ENCODE results near the gene PTH1R.

The PTH1R gene

GRCh38 chr3:46893146-46893748, 15.7 kb downstream of the PTH1R start:
- no peak for DNase-seq (ENCODE audit: low read depth in 2 of 2)
- no peak for TF ChIP-seq CTCF (IDR thresholded peaks at IDR 0.05; ENCODE audit: low read depth, low read length)
- H3K4me3 ChIP-seq (replicated peaks in 1 of 2; ENCODE audit: low read depth in 2 of 2, low read length in 2 of 2) = no peak overlapping the region

- no peak for DNase-seq (ENCODE audit: low read depth in 2 of 2)
- TF ChIP-seq CTCF (IDR thresholded peaks at IDR 0.05; ENCODE audit: low read depth, low read length) = no peak
- no peak overlapping the region for H3K4me3 ChIP-seq (replicated peaks in 1 of 2; ENCODE audit: low read depth in 2 of 2, low read length in 2 of 2)
Measured at GRCh38 chr3:46893763-46894162, 16.2 kb downstream of the PTH1R start.

GRCh38 chr3:46894256-46894655, 16.7 kb downstream of the PTH1R start:
- TF ChIP-seq CTCF (IDR thresholded peaks at IDR 0.05; ENCODE audit: low read depth, low read length) = no peak
- DNase-seq (ENCODE audit: low read depth in 2 of 2) = no peak
- no peak overlapping the region for H3K4me3 ChIP-seq (replicated peaks in 1 of 2; ENCODE audit: low read depth in 2 of 2, low read length in 2 of 2)

- peak; percentile 86 for TF ChIP-seq CTCF (IDR thresholded peaks at IDR 0.05; ENCODE audit: low read depth, low read length)
- DNase-seq (ENCODE audit: low read depth in 2 of 2) = peak; percentile 60 to 63
- no peak overlapping the region for H3K4me3 ChIP-seq (replicated peaks in 1 of 2; ENCODE audit: low read depth in 2 of 2, low read length in 2 of 2)
Measured at GRCh38 chr3:46895204-46895660, 17.7 kb downstream of the PTH1R start.

GRCh38 chr3:46895761-46896160, 18.2 kb downstream of the PTH1R start:
- TF ChIP-seq CTCF (IDR thresholded peaks at IDR 0.05; ENCODE audit: low read depth, low read length) = no peak
- DNase-seq (ENCODE audit: low read depth in 2 of 2) = no peak
- no peak overlapping the region for H3K4me3 ChIP-seq (replicated peaks in 1 of 2; ENCODE audit: low read depth in 2 of 2, low read length in 2 of 2)

- no peak for DNase-seq (ENCODE audit: low read depth in 2 of 2)
- no peak for TF ChIP-seq CTCF (IDR thresholded peaks at IDR 0.05; ENCODE audit: low read depth, low read length)
Measured at GRCh38 chr3:46896386-46896785, 18.9 kb downstream of the PTH1R start.

GRCh38 chr3:46897031-46897430, 19.5 kb downstream of the PTH1R start:
- DNase-seq (ENCODE audit: low read depth in 2 of 2) = no peak
- no peak for TF ChIP-seq CTCF (IDR thresholded peaks at IDR 0.05; ENCODE audit: low read depth, low read length)
- H3K4me3 ChIP-seq (replicated peaks in 1 of 2; ENCODE audit: low read depth in 2 of 2, low read length in 2 of 2) = no peak overlapping the region

More at GRCh38 chr3:46896386-46896785, 18.9 kb downstream of the PTH1R start:
- H3K4me3 ChIP-seq (replicated peaks in 1 of 2; ENCODE audit: low read depth in 2 of 2, low read length in 2 of 2) = no peak overlapping the region

Measured in cardiac fibroblast (primary cell).